GM10266 (cell line): ENCODE results near the gene STOM.

Source experiments
- DNase-seq: peaks from one replicate; pipeline ENCODE4 v3.0.0; 2012; ENCODE audit errors: extremely low spot score
- CTCF ChIP-seq: IDR thresholded peaks from 2 replicates; pipeline ENCODE4 v1.5.1; 2012; ENCODE audit warnings: mild to moderate bottlenecking, low read depth; ENCODE audit not compliant: control insufficient read depth, insufficient read depth; ENCODE audit errors: missing control alignments

STOM gene

GRCh38 chr9:121357011-121357410 is 13.0 kb downstream of the STOM start:
- no peak for TF ChIP-seq CTCF
- no peak for DNase-seq

- no peak for TF ChIP-seq CTCF
- no peak for DNase-seq
Measured at GRCh38 chr9:121354762-121355161, 15.3 kb downstream of the STOM start.

GRCh38 chr9:121354141-121354540 is 15.9 kb downstream of the STOM start:
- no peak for TF ChIP-seq CTCF
- DNase-seq = no peak

GRCh38 chr9:121353241-121354061 is 16.6 kb downstream of the STOM start:
- DNase-seq = peak; percentile 59
- TF ChIP-seq CTCF = no peak

- DNase-seq = no peak
- no peak for TF ChIP-seq CTCF
Measured at GRCh38 chr9:121350993-121351561, 19.0 kb downstream of the STOM start.

- TF ChIP-seq CTCF = no peak
- no peak for DNase-seq
Measured at GRCh38 chr9:121350036-121350435, 20.0 kb downstream of the STOM start.

- no peak for DNase-seq
- no peak for TF ChIP-seq CTCF
Measured at GRCh38 chr9:121349009-121349408, 21.0 kb downstream of the STOM start.
